Gastroesophageal sphincter (tissue), 3 donors: ENCODE results near the gene ITIH3.

Experiments
- EP300 ChIP-seq: sonication (generic); formaldehyde crosslinking; IDR thresholded peaks from one replicate; pipeline ENCODE4 v1.6.1; 2017; ENCODE audit warnings: antibody characterized with exemption, mild to moderate bottlenecking
- POLR2A ChIP-seq, 2 donors: fragments of 450-650 bp; IDR thresholded peaks; one replicate each; pipeline ENCODE4 v1.6.1; 2017; ENCODE audit warnings: antibody characterized with exemption in 2 of 2, mild to moderate bottlenecking in 2 of 2, moderate library complexity in 1 of 2
- TF ChIP-seq, protein P1 (sequence below), 4 experiments: fragments of 200-600 bp in 2 of 4; fragments of 450-650 bp in 2 of 4; sonication (generic) in 1 of 4; IDR thresholded peaks; one replicate each; pipeline ENCODE4 v1.5.1; 2017 to 2019; ENCODE audit warnings: antibody characterized with exemption in 4 of 4, mild to moderate bottlenecking in 2 of 4, moderate library complexity in 2 of 4

DNA sequence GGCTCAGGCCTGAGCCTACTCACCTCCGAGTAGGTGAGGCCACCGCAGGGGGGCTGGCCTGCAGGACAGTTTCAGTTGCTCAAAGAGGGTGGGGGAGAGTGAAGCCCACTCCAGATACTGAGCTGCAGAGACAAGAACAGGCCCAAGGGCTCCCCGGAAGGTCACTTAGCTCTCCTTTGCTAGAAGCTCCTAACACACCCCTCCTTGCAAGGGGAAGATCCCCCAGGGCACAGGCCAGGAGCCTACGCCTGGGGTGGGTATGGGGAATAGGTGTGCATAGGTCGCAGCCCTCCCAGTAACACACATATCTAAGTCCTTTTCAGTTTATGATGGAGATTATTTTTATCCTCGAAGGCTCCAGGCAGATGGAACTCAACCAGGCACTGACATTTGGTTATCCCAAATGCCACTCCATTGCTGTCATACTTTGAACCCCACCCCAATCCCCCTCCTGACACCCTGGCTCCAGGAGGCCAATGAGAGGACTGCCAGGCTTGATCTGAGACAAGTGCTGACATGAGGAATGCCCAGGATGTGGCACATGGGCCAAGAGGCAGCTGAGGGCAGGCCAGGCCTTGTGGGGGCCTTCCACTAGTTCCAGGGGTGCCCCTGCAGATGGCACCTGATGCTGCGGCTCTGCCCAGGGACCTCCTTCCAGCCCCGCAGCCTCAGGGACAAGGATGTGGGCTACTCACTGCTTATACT is 41.3 kb downstream of the ITIH3 start:
- TF ChIP-seq EP300 (no peak), POLR2A (IDR thresholded peaks at IDR 0.05) (no peak)
- TF ChIP-seq, protein P1, sequence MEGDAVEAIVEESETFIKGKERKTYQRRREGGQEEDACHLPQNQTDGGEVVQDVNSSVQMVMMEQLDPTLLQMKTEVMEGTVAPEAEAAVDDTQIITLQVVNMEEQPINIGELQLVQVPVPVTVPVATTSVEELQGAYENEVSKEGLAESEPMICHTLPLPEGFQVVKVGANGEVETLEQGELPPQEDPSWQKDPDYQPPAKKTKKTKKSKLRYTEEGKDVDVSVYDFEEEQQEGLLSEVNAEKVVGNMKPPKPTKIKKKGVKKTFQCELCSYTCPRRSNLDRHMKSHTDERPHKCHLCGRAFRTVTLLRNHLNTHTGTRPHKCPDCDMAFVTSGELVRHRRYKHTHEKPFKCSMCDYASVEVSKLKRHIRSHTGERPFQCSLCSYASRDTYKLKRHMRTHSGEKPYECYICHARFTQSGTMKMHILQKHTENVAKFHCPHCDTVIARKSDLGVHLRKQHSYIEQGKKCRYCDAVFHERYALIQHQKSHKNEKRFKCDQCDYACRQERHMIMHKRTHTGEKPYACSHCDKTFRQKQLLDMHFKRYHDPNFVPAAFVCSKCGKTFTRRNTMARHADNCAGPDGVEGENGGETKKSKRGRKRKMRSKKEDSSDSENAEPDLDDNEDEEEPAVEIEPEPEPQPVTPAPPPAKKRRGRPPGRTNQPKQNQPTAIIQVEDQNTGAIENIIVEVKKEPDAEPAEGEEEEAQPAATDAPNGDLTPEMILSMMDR (IDR thresholded peaks at IDR 0.05), result no peak
